Mucosa of descending colon (tissue), 3 donors: ENCODE data around the gene FANK1. TPM values are rescaled to one million over a fixed set of nuclear protein-coding genes. Genes with fewer than 3 reads are reported as not detected.
"Not testable (repeated sequence)": the region's sequence is repeated elsewhere in the genome, so short reads cannot be mapped to it uniquely, and the experiment has no call there.

Experiments used
- ATAC-seq: fragments of 200-7000 bp; cut with Tn5 transposase; one replicate; pipeline ENCODE4 v1.9.1; 2020; ENCODE audit warnings: mild to moderate bottlenecking, moderate library complexity
- DNase-seq, 3 donors: peaks; one replicate each; pipeline ENCODE4 v3.0.0-alpha.2; 2020
- H3K36me3 ChIP-seq: fragments of 200-600 bp; one replicate; pipeline ENCODE4 v1.8.0; 2021; ENCODE audit warnings: low read depth, mild to moderate bottlenecking
- H3K4me1 ChIP-seq: fragments of 200-600 bp; one replicate; pipeline ENCODE4 v1.8.0; 2021; ENCODE audit warnings: low read depth, mild to moderate bottlenecking
- H3K4me3 ChIP-seq: fragments of 200-600 bp; one replicate; pipeline ENCODE4 v1.8.0; 2021; ENCODE audit warnings: mild to moderate bottlenecking
- H3K9me3 ChIP-seq: fragments of 200-600 bp; one replicate; pipeline ENCODE4 v1.8.0; 2021; ENCODE audit warnings: mild to moderate bottlenecking
- CTCF ChIP-seq: fragments of 200-600 bp; IDR thresholded peaks from one replicate; pipeline ENCODE4 v1.8.0; 2022; ENCODE audit warnings: antibody characterized with exemption, mild to moderate bottlenecking
- intact Hi-C, 2 donors: fragments of 100-400 bp; cut with DNase I in 1 of 2; cut with micrococcal nuclease in 1 of 2; formaldehyde crosslinking; loops; one replicate each; pipeline versions ENCODE4 v1.11.0 to v1.11.1; 2022; cut with DNase I, micrococcal nuclease
- total RNA-seq, 3 donors: library from RNA; stranded (reverse); fragmentation: NEBNext Ultra II Directional in 2 of 3; extraction: Animal tissue kit (Norgen Biotek cat#: 25700) in 2 of 3; gene quantifications; one replicate each; pipeline versions ENCODE4 v1.2.1 to v1.2.4, GENCODE V29; 2021 to 2023
- donor health status: DM: no; HTN: no; CAD: no; lungs with moderate emphysema.
- donor health status: DM: no; HTN: no; CAD: no.
- donor health status: DM: no; HTN: yes; CAD: no.

The FANK1 gene
- total RNA-seq, 3 donors from 2014 or later = 4.2 to 10.3 (median 7.4) TPM

GRCh38 chr10:126041804-126042231 lies 145.5 kb downstream of the FANK1 start:
- intact Hi-C loops = no loop called here
- ATAC-seq (peak; percentile 93), DNase-seq (peak; percentile 49 to 85 (median 61))
- TF ChIP-seq CTCF = no peak
- Histone ChIP-seq H3K4me3 (no peak overlapping the region), H3K4me1 (no peaks in the 10 kb centered on the region), H3K36me3 (no peaks in the 10 kb centered on the region), H3K9me3 (no peaks in the 10 kb centered on the region)

- H3K4me3 ChIP-seq = no peak overlapping the region
- intact Hi-C loops = no loop called here
- ATAC-seq (no peak), DNase-seq (no peak)
- H3K4me1 ChIP-seq = no peaks in the 10 kb centered on the region
- H3K36me3 ChIP-seq = no peaks in the 10 kb centered on the region
- no peak for TF ChIP-seq CTCF
- H3K9me3 ChIP-seq = no peaks in the 10 kb centered on the region
Measured at GRCh38 chr10:126042354-126042753, 146.0 kb downstream of the FANK1 start.

GRCh38 chr10:126042906-126043305 lies 146.5 kb downstream of the FANK1 start:
- no peaks in the 10 kb centered on the region for H3K9me3 ChIP-seq
- DNase-seq = peak in 1 of 3 donors; percentile 55
- H3K36me3 ChIP-seq = no peaks in the 10 kb centered on the region
- intact Hi-C loops = no loop called here
- TF ChIP-seq CTCF = no peak
- H3K4me3 ChIP-seq = no peak overlapping the region
- no peaks in the 10 kb centered on the region for H3K4me1 ChIP-seq
- ATAC-seq = no peak

GRCh38 chr10:126043389-126043788 lies 147.0 kb downstream of the FANK1 start:
- ATAC-seq = no peak
- no peak for TF ChIP-seq CTCF
- Histone ChIP-seq H3K36me3 (no peaks in the 10 kb centered on the region), H3K9me3 (no peaks in the 10 kb centered on the region), H3K4me3 (no peak overlapping the region), H3K4me1 (no peaks in the 10 kb centered on the region)
- intact Hi-C loops = no loop called here
- DNase-seq = no peak

GRCh38 chr10:126045861-126046260 lies 149.5 kb downstream of the FANK1 start:
- no peak for DNase-seq
- TF ChIP-seq CTCF = no peak
- Histone ChIP-seq H3K4me3 (no peak overlapping the region), H3K4me1 (no peaks in the 10 kb centered on the region), H3K36me3 (no peaks in the 10 kb centered on the region), H3K9me3 (no peaks in the 10 kb centered on the region)
- intact Hi-C loops = no loop called here
- no peak for ATAC-seq

- H3K9me3 ChIP-seq = no peaks in the 10 kb centered on the region
- H3K36me3 ChIP-seq = no peaks in the 10 kb centered on the region
- no peak for TF ChIP-seq CTCF
- no peak for ATAC-seq
- intact Hi-C loops = no loop called here
- no peak overlapping the region for H3K4me3 ChIP-seq
- H3K4me1 ChIP-seq = no peaks in the 10 kb centered on the region
- no peak for DNase-seq
Measured at GRCh38 chr10:126046831-126047230, 150.5 kb downstream of the FANK1 start.

GRCh38 chr10:126047749-126048148 lies 151.4 kb downstream of the FANK1 start:
- H3K4me1 ChIP-seq, ATAC-seq, H3K36me3 ChIP-seq, DNase-seq, intact Hi-C loops, H3K4me3 ChIP-seq, H3K9me3 ChIP-seq: not testable (repeated sequence)
